HepG2 (cell line): ENCODE results near the gene OXLD1. TPM values are rescaled to one million over a fixed set of nuclear protein-coding genes. Genes with fewer than 3 reads are reported as not detected.

Experiments
- AGO2 ChIP-seq: fragments of 200-400 bp; formaldehyde crosslinking; optimal IDR thresholded peaks from 2 replicates; pipeline ENCODE3; 2017; ENCODE audit warnings: mild to moderate bottlenecking, low read depth, low read length, moderate library complexity
- GTF3A ChIP-seq: sonication (generic); formaldehyde crosslinking; conservative IDR thresholded peaks from 2 replicates; pipeline ENCODE4 v1.4.0; 2020; ENCODE audit warnings: mild to moderate bottlenecking, missing genetic modification reagents
- GZF1 ChIP-seq: sonication (generic); formaldehyde crosslinking; IDR thresholded peaks from 2 replicates; pipeline ENCODE4 v1.5.1; 2020; ENCODE audit warnings: mild to moderate bottlenecking, missing genetic modification reagents
- MAFF ChIP-seq: IDR thresholded peaks from 2 replicates; pipeline ENCODE4 v1.6.1; 2011; ENCODE audit warnings: low read depth, low read length, improper control_type of control experiment
- MED8 ChIP-seq: sonication (generic); formaldehyde crosslinking; IDR thresholded peaks from 2 replicates; pipeline ENCODE4 v1.8.1; 2023; ENCODE audit warnings: mild to moderate bottlenecking, missing genetic modification reagents; ENCODE audit not compliant: insufficient replicate concordance
- POLR2AphosphoS2 ChIP-seq: IDR thresholded peaks from 2 replicates; pipeline ENCODE4 v1.6.1; 2011; ENCODE audit warnings: low read depth, low read length, improper control_type of control experiment
- RFX1 ChIP-seq: fragments of 450-650 bp; IDR thresholded peaks from 2 replicates; pipeline ENCODE4 v1.6.1; 2017
- SMAD9 ChIP-seq: sonication (generic); formaldehyde crosslinking; IDR thresholded peaks from 2 replicates; pipeline ENCODE4 v1.5.1; 2020; ENCODE audit warnings: mild to moderate bottlenecking, missing genetic modification reagents
- SNAI1 ChIP-seq: sonication (generic); formaldehyde crosslinking; IDR thresholded peaks from 2 replicates; pipeline ENCODE4 v1.5.0; 2020; ENCODE audit warnings: mild to moderate bottlenecking, missing genetic modification reagents, borderline replicate concordance
- SOX6 ChIP-seq, 2 experiments: fragments of 450-650 bp in 1 of 2; sonication (generic) in 1 of 2; formaldehyde crosslinking in 1 of 2; IDR thresholded peaks; 2 replicates each; pipeline versions ENCODE4 v1.4.0 to v1.6.1; 2017 to 2020; ENCODE audit warnings: antibody characterized with exemption in 1 of 2, mild to moderate bottlenecking in 1 of 2, missing genetic modification reagents in 1 of 2
- TCF7L2 ChIP-seq: IDR thresholded peaks from 2 replicates; pipeline ENCODE4 v1.6.1; 2011; ENCODE audit warnings: mild to moderate bottlenecking, low read depth, low read length, moderate library complexity
- TOE1 ChIP-seq: sonication (generic); formaldehyde crosslinking; IDR thresholded peaks from 2 replicates; pipeline ENCODE4 v1.4.0; 2020; ENCODE audit warnings: mild to moderate bottlenecking, missing genetic modification reagents
- TSC22D2 ChIP-seq: sonication (generic); formaldehyde crosslinking; IDR thresholded peaks from 2 replicates; pipeline ENCODE4 v1.5.1; 2020; ENCODE audit warnings: missing genetic modification reagents, mild to moderate bottlenecking, borderline replicate concordance
- ZBTB7A ChIP-seq: sonication (generic); formaldehyde crosslinking; IDR thresholded peaks from 2 replicates; pipeline ENCODE4 v1.8.0; 2022; ENCODE audit warnings: mild to moderate bottlenecking, missing genetic modification reagents
- ZC3H13 ChIP-seq: sonication (generic); formaldehyde crosslinking; IDR thresholded peaks from 2 replicates; pipeline ENCODE4 v1.8.1; 2023; ENCODE audit warnings: mild to moderate bottlenecking, missing genetic modification reagents, moderate library complexity
- ZMYM2 ChIP-seq: sonication (generic); formaldehyde crosslinking; IDR thresholded peaks from 2 replicates; pipeline ENCODE4 v1.8.0; 2022; ENCODE audit warnings: mild to moderate bottlenecking, missing genetic modification reagents
- ZNF3 ChIP-seq: IDR thresholded peaks from 2 replicates; pipeline ENCODE4 v1.7.0; 2017; ENCODE audit warnings: inconsistent platforms
- ZSCAN31 ChIP-seq: sonication (generic); formaldehyde crosslinking; IDR thresholded peaks from 2 replicates; pipeline ENCODE4 v1.5.0; 2020; ENCODE audit warnings: low read depth, mild to moderate bottlenecking, missing genetic modification reagents
- polyA plus RNA-seq, 8 experiments: library from polyadenylated mRNA; depleted of rRNA in 3 of 8; stranded (reverse) in 7 of 8; unstranded in 1 of 8; fragments of >200 nt; fragmentation: Illumina TruSeq in 4 of 8; extraction: Trizol in 4 of 8; gene quantifications; 2 replicates each; pipeline versions ENCODE4 v1.2.1 to v1.2.3, GENCODE V29; 2011 to 2016; ENCODE audit warnings: low read depth in 4 of 8, missing spikeins in 1 of 8, mixed read lengths in 1 of 8; ENCODE audit not compliant: insufficient read depth in 1 of 8
- total RNA-seq, 5 experiments: library from RNA; depleted of rRNA; stranded (reverse); fragments of >200 nt; fragmentation: Illumina TruSeq; extraction: Trizol; gene quantifications; 2 replicates each; pipeline ENCODE4 v1.2.3, GENCODE V29; 2016; ENCODE audit warnings: low read depth in 1 of 5
- TF ChIP-seq, protein P1 (sequence below): sonication (generic); formaldehyde crosslinking; IDR thresholded peaks from 2 replicates; pipeline ENCODE4 v1.4.0; 2020; ENCODE audit warnings: mild to moderate bottlenecking, low read depth, missing genetic modification reagents
- TF ChIP-seq, protein P2 (sequence below): sonication (generic); formaldehyde crosslinking; IDR thresholded peaks from 2 replicates; pipeline ENCODE4 v1.5.1; 2020; ENCODE audit warnings: missing genetic modification reagents, mild to moderate bottlenecking, borderline replicate concordance
- TF ChIP-seq, protein P3 (sequence below): sonication (generic); formaldehyde crosslinking; IDR thresholded peaks from 2 replicates; pipeline ENCODE4 v1.8.0; 2022; ENCODE audit warnings: mild to moderate bottlenecking, missing genetic modification reagents

The OXLD1 gene
- total and polyA plus RNA-seq, 2 of the 13 experiments (the other 11 are each of a cell fraction or from before 2014, with no cell fraction given): 27.1 to 37.5 TPM

DNA sequence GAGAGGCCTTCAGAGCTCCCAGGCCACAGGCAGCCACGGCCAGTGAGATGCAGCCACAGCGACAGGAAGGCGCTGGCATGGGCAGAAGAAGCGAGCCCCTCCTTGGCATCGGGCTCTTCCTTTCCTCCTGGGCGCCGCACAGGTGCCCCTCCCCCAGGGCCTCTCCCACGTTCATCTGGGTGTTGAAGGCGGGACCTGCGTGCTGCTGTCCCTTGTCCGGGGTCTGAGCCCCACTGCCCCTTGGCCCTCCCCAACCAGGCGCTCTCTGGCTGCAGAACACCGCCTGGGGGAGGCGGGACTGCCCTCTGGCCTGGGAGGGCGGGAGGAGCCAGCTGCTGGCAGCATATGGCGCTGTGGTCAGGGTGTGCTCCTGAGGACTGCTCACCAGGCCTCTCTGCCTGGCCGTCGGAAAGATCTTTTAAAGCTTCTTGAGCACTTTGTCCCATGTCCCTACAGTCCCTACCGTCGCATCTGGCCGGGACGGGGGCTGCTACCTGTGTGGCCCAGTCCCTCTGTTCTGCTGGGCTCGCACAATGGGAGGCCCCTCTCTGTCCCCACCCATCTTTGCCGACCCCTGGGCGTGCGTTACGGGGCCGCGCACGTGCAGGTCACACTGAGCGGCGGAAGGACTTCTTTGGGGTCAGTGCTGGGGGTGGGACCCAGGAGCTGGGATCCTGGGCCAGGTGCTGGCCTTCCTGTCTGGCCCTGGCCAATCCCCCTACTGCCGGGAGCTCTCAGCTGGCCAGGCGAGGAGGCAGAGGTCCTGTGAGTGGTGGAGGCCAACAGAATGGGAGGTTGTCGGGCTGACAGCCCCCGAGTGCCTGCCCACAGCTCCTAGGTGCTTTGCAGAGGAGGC, 47.4 kb upstream of the OXLD1 start (continued):
- TF ChIP-seq SOX6 (IDR thresholded peaks at IDR 0.05) (no peak), SOX6 (CRISPR knock-in tag; IDR thresholded peaks at IDR 0.05) (peak; percentile 95), MED8 (peak; percentile 32), ZMYM2 (CRISPR knock-in tag) (no peak), POLR2AphosphoS2 (peak; percentile 13; the same call in 1 of the 2 replicates), ZBTB7A (CRISPR knock-in tag) (peak; percentile 92), GZF1 (CRISPR knock-in tag) (peak; percentile 82), SNAI1 (CRISPR knock-in tag) (peak; percentile 21; the same call in 1 of the 2 replicates), ZC3H13 (CRISPR knock-in tag) (peak; percentile 91), ZNF3 (CRISPR knock-in tag) (no peak), GTF3A (CRISPR knock-in tag) (peak; percentile 93), SMAD9 (peak; percentile 24; the same call in 1 of the 2 replicates), MAFF (no peak), ZSCAN31 (CRISPR knock-in tag) (peak; percentile 93; the same call in 1 of the 2 replicates), AGO2 (peak; percentile 94), RFX1 (no peak), TOE1 (CRISPR knock-in tag) (no peak; the same call in 1 of the 2 replicates), TCF7L2 (no peak), TSC22D2 (CRISPR knock-in tag) (peak; percentile 89; the same call in 1 of the 2 replicates)
- TF ChIP-seq, protein P1, sequence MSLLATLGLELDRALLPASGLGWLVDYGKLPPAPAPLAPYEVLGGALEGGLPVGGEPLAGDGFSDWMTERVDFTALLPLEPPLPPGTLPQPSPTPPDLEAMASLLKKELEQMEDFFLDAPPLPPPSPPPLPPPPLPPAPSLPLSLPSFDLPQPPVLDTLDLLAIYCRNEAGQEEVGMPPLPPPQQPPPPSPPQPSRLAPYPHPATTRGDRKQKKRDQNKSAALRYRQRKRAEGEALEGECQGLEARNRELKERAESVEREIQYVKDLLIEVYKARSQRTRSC (CRISPR knock-in tag): 0 out of 2 replicates have a peak, but pooled peaks have one; percentile 52
- TF ChIP-seq, protein P2, sequence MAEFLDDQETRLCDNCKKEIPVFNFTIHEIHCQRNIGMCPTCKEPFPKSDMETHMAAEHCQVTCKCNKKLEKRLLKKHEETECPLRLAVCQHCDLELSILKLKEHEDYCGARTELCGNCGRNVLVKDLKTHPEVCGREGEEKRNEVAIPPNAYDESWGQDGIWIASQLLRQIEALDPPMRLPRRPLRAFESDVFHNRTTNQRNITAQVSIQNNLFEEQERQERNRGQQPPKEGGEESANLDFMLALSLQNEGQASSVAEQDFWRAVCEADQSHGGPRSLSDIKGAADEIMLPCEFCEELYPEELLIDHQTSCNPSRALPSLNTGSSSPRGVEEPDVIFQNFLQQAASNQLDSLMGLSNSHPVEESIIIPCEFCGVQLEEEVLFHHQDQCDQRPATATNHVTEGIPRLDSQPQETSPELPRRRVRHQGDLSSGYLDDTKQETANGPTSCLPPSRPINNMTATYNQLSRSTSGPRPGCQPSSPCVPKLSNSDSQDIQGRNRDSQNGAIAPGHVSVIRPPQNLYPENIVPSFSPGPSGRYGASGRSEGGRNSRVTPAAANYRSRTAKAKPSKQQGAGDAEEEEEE: no peak
- TF ChIP-seq, protein P3, sequence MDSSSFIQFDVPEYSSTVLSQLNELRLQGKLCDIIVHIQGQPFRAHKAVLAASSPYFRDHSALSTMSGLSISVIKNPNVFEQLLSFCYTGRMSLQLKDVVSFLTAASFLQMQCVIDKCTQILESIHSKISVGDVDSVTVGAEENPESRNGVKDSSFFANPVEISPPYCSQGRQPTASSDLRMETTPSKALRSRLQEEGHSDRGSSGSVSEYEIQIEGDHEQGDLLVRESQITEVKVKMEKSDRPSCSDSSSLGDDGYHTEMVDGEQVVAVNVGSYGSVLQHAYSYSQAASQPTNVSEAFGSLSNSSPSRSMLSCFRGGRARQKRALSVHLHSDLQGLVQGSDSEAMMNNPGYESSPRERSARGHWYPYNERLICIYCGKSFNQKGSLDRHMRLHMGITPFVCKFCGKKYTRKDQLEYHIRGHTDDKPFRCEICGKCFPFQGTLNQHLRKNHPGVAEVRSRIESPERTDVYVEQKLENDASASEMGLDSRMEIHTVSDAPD (CRISPR knock-in tag): peak; percentile 58; the same call in 1 of the 2 replicates
